HepG2 (cell line): ENCODE measurements around the gene PTGR2. TPM values are rescaled to one million over a fixed set of nuclear protein-coding genes. Genes with fewer than 3 reads are reported as not detected.

Experiments used
- ATAC-seq: fragments of 200-7000 bp; cut with Tn5 transposase; 3 replicates; pipeline ENCODE4 v1.9.1; 2020; ENCODE audit warnings: mild to moderate bottlenecking, moderate library complexity
- BruUV-seq: library from RNA; stranded (reverse); fragments of 400-500 nt; replicated peaks from 2 replicates; lab custom pipeline; 2021; lab: Mats Ljungman, UMichigan
- CTCF ChIA-PET: fragments of 300-600 bp; formaldehyde crosslinking; extraction: SDS; loops from one replicate; lab custom pipeline; 2021; ENCODE audit warnings: low total read pairs, inconsistent platforms, low intra/inter-chr PET ratio; lab: Yijun Ruan, JAX
- POLR2A ChIA-PET: fragments of 350-600 bp; sonication (Branson Sonifier 250); formaldehyde crosslinking; loops from one replicate; lab custom pipeline; 2020; ENCODE audit warnings: antibody characterized with exemption, inconsistent platforms; lab: Yijun Ruan, JAX
- DNase-seq: peaks from one replicate; pipeline ENCODE4 v3.0.0-alpha.2; 2015; ENCODE audit warnings: low spot score
- FAIRE-seq: peaks from 3 replicates; lab custom pipeline; 2011; peaks lifted over from hg19 to GRCh38; lab: Jason Lieb, UNC
- H2AFZ ChIP-seq: one replicate; pipeline ENCODE4 v1.6.1; 2011; ENCODE audit warnings: low read length, inconsistent platforms
- H3K27ac ChIP-seq: fragments of 300-600 bp; 3 replicates; pipeline ENCODE4 v1.8.0; 2011; ENCODE audit warnings: mixed run types, mild to moderate bottlenecking, mixed read lengths, low read length, inconsistent platforms; ENCODE audit not compliant: insufficient read depth; ENCODE audit errors: extremely low read length
- H3K27me3 ChIP-seq, 2 experiments: fragments of 200-600 bp in 1 of 2; 2 replicates in 1 of 2; 3 replicates in 1 of 2; pipeline versions ENCODE4 v1.6.0 to v1.8.0; 2011; ENCODE audit warnings: low read length in 2 of 2, mild to moderate bottlenecking in 2 of 2, moderate library complexity in 2 of 2, inconsistent platforms in 1 of 2; ENCODE audit not compliant: insufficient read depth in 2 of 2, control insufficient read depth in 1 of 2
- H3K36me3 ChIP-seq, 2 experiments: fragments of 200-600 bp in 1 of 2; replicated peaks in 1 of 2; 2 replicates in 1 of 2; 3 replicates in 1 of 2; pipeline versions ENCODE4 v1.5.1 to v1.8.0; 2011; ENCODE audit warnings: low read length in 2 of 2, inconsistent platforms in 1 of 2; ENCODE audit not compliant: insufficient read depth in 2 of 2, control insufficient read depth in 1 of 2
- H3K4me1 ChIP-seq: 2 replicates; pipeline ENCODE4 v1.5.1; 2012; ENCODE audit warnings: low read length, inconsistent platforms; ENCODE audit not compliant: insufficient read depth
- H3K4me2 ChIP-seq: 2 replicates; pipeline ENCODE4 v1.6.0; 2011; ENCODE audit warnings: low read depth, low read length, inconsistent platforms
- H3K4me3 ChIP-seq, 3 experiments: fragments of 200-600 bp in 1 of 3; sonication (generic), shearing (Covaris generic) in 1 of 3; replicated peaks in 1 of 3; 2 replicates each; pipeline ENCODE4 v1.5.1; 2011 to 2016; ENCODE audit warnings: low read length in 3 of 3, inconsistent platforms in 2 of 3, low read depth in 2 of 3, mild to moderate bottlenecking in 2 of 3, control low read depth in 1 of 3, mixed read lengths in 1 of 3; ENCODE audit not compliant: insufficient read depth in 1 of 3
- H3K79me2 ChIP-seq: one replicate; pipeline ENCODE4 v1.6.1; 2011; ENCODE audit warnings: low read length, inconsistent platforms; ENCODE audit not compliant: insufficient read depth
- H3K9ac ChIP-seq: 2 replicates; pipeline ENCODE4 v1.6.0; 2011; ENCODE audit warnings: mild to moderate bottlenecking, low read depth, low read length, inconsistent platforms; ENCODE audit not compliant: insufficient read depth
- H3K9me3 ChIP-seq: 2 replicates; pipeline ENCODE4 v1.5.1; 2012; ENCODE audit warnings: mild to moderate bottlenecking, low read length
- H4K20me1 ChIP-seq: 2 replicates; pipeline ENCODE4 v1.6.0; 2011; ENCODE audit warnings: inconsistent platforms, mild to moderate bottlenecking, low read length, moderate library complexity; ENCODE audit not compliant: insufficient read depth
- ELF3 ChIP-seq: IDR thresholded peaks from 2 replicates; pipeline ENCODE4 v1.6.1; 2016; ENCODE audit warnings: missing genetic modification reagents, missing compliant biosample characterization
- EP300 ChIP-seq, 3 experiments: sonication (generic) in 1 of 3; formaldehyde crosslinking in 1 of 3; IDR thresholded peaks; 2 replicates each; pipeline versions ENCODE4 v1.5.1 to v1.6.1; 2011 to 2020; ENCODE audit warnings: low read depth in 2 of 3, low read length in 2 of 3, borderline replicate concordance in 1 of 3, improper control_type of control experiment in 1 of 3, mild to moderate bottlenecking in 1 of 3, missing genetic modification reagents in 1 of 3, moderate library complexity in 1 of 3
- HMGXB3 ChIP-seq: sonication (generic); formaldehyde crosslinking; IDR thresholded peaks from 2 replicates; pipeline ENCODE4 v1.4.0; 2020; ENCODE audit warnings: missing genetic modification reagents, borderline replicate concordance
- SKI ChIP-seq: fragments of 450-650 bp; IDR thresholded peaks from one replicate; pipeline ENCODE4 v1.6.1; 2018; ENCODE audit warnings: mild to moderate bottlenecking; ENCODE audit not compliant: partially characterized antibody
- TGIF2 ChIP-seq: IDR thresholded peaks from 2 replicates; pipeline ENCODE4 v1.6.1; 2016; ENCODE audit warnings: control low read depth, missing compliant biosample characterization
- ZNF234 ChIP-seq: sonication (generic); formaldehyde crosslinking; conservative IDR thresholded peaks from 2 replicates; pipeline ENCODE4 v1.5.1; 2020; ENCODE audit warnings: mild to moderate bottlenecking, missing genetic modification reagents
- WGBS: methylation state at CpG from one replicate; pipeline ENCODE4 v1.1.6; 2017; ENCODE audit warnings: low lambda C conversion rate; 5-methylcytosine and 5-hydroxymethylcytosine counted together
- in situ Hi-C: cut with HindIII; loops from 2 replicates; pipeline ENCODE4 v1.10.0; 2017; ENCODE audit warnings: low pct_unique_long_range_greater_than_20kb; ENCODE audit not compliant: extremely low pct_ligation_motif_present
- intact Hi-C: fragments of 100-400 bp; cut with micrococcal nuclease; formaldehyde crosslinking; loops from one replicate; pipeline ENCODE4 v1.10.0; 2022; ENCODE audit not compliant: unreplicated experiment
- polyA plus RNA-seq, 8 experiments: library from polyadenylated mRNA; depleted of rRNA in 3 of 8; stranded (reverse) in 7 of 8; unstranded in 1 of 8; fragments of >200 nt; fragmentation: Illumina TruSeq in 4 of 8; extraction: Trizol in 4 of 8; gene quantifications; 2 replicates each; pipeline versions ENCODE4 v1.2.1 to v1.2.3, GENCODE V29; 2011 to 2016; ENCODE audit warnings: low read depth in 4 of 8, missing spikeins in 1 of 8, mixed read lengths in 1 of 8; ENCODE audit not compliant: insufficient read depth in 1 of 8
- total RNA-seq, 5 experiments: library from RNA; depleted of rRNA; stranded (reverse); fragments of >200 nt; fragmentation: Illumina TruSeq; extraction: Trizol; gene quantifications; 2 replicates each; pipeline ENCODE4 v1.2.3, GENCODE V29; 2016; ENCODE audit warnings: low read depth in 1 of 5
- TF ChIP-seq, protein P1 (sequence below): sonication (generic); formaldehyde crosslinking; IDR thresholded peaks from 2 replicates; pipeline ENCODE4 v1.5.0; 2020; ENCODE audit warnings: missing genetic modification reagents, mild to moderate bottlenecking, borderline replicate concordance

Gene PTGR2
- total and polyA plus RNA-seq, 2 of the 13 experiments (the other 11 are each of a cell fraction or from before 2014, with no cell fraction given): 3.0 to 4.3 TPM

DNA sequence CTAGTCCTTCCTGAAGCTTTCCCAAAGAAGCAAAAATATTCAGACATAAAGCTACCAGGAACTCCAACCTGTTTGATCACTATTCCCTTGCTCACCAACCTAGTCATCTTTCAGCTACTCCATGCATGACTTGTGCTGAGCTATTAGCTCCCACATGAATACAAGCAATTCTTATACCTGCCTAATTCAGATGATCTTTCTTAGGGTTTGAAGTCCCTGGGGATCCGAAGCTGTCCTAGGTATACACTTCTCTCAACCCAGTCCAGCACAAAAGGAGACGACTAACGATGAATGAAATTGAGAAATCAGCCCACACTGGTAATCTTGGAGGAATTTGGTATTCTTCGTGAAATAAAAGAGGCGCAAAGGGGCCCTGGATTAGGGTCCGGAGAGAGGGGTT, 631 bp upstream of the PTGR2 start:
- Histone ChIP-seq H3K27me3 (no peaks in the 10 kb centered on the region), H3K36me3 (no peaks in the 10 kb centered on the region; a peak in 1 of 5 replicates), H4K20me1 (no peaks in the 10 kb centered on the region; the same call in 1 of the 2 replicates)
- peak; percentile 40; the same call in 1 of the 2 replicates for TF ChIP-seq ELF3 (CRISPR knock-in tag)
- TF ChIP-seq EP300 (IDR thresholded peaks at IDR 0.05; ENCODE audit: low read depth in 2 of 2, low read length in 2 of 2): no peak
- TF ChIP-seq EP300 (CRISPR knock-in tag; IDR thresholded peaks at IDR 0.05; ENCODE audit: borderline replicate concordance): no peak
- 0 out of 2 replicates have a peak, but pooled peaks have one; percentile 2 for TF ChIP-seq ZNF234 (CRISPR knock-in tag)
- TF ChIP-seq TGIF2 (CRISPR knock-in tag): peak; percentile 28; the same call in 1 of the 2 replicates
- TF ChIP-seq SKI: no peak
- TF ChIP-seq HMGXB3 (CRISPR knock-in tag): no peak
- TF ChIP-seq, protein P1, sequence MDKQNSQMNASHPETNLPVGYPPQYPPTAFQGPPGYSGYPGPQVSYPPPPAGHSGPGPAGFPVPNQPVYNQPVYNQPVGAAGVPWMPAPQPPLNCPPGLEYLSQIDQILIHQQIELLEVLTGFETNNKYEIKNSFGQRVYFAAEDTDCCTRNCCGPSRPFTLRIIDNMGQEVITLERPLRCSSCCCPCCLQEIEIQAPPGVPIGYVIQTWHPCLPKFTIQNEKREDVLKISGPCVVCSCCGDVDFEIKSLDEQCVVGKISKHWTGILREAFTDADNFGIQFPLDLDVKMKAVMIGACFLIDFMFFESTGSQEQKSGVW (CRISPR knock-in tag): no peak
- TF ChIP-seq, all 625 proteins: peak for 3
- peak overlapping the region; percentile 64 to 75 (median 65) for H3K4me3 ChIP-seq
- ATAC-seq: peak; percentile 37
- peak overlapping the region; percentile 96 for H3K4me2 ChIP-seq
- 4% methylated on average over 6 of the region's 6 CpGs for WGBS
- H3K9ac ChIP-seq: peak overlapping the region; percentile 98
- intact Hi-C loops (loop anchor here (1.0 to 2.0 kb wide), 2 partner anchors 13 to 36 kb away; partner anchors contain the start of gene ZNF410), in situ Hi-C loops (no loop called here)
- peaks cover 46% of the 10 kb centered on the region for H3K4me1 ChIP-seq
- H2AFZ ChIP-seq: no peak overlapping the region
- POLR2A ChIA-PET: interaction anchor here (0.8 to 6.4 kb wide), 28 partner anchors 8 to 282 kb away, joined by 3 to 105 read pairs (median 4); partner anchors contain the start of genes ACOT2, ACOT6, BBOF1 and COQ6
- BruUV-seq: TSS peak; percentile 90
- DNase-seq: peak; percentile 38
- H3K9me3 ChIP-seq: no peaks in the 10 kb centered on the region
- CTCF ChIA-PET: no interaction called here
- H3K79me2 ChIP-seq: no peaks in the 10 kb centered on the region
- peak overlapping the region; percentile 95 for H3K27ac ChIP-seq
- no peak for FAIRE-seq
